Pancreas (tissue), 10 donors: ENCODE measurements around the gene SLC38A5. TPM values are rescaled to one million over a fixed set of nuclear protein-coding genes. Genes with fewer than 3 reads are reported as not detected.

Experiments used
- ATAC-seq, 4 donors: fragments of 200-7000 bp; cut with Tn5 transposase; one replicate each; pipeline versions ENCODE4 v1.8.0 to v1.9.1; 2020; ENCODE audit warnings: mild to moderate bottlenecking in 4 of 4, moderate library complexity in 4 of 4
- DNase-seq, 6 donors: peaks; one replicate each; pipeline ENCODE4 v3.0.0-alpha.2; 2020
- FAIRE-seq: peaks from 2 replicates; lab custom pipeline; 2012; peaks lifted over from hg19 to GRCh38; lab: Jason Lieb, UNC
- H3K27ac ChIP-seq, 4 donors: fragments of 200-600 bp; sonication (generic); 1 replicate in 3 of 4; 2 replicates in 1 of 4; pipeline versions ENCODE4 v1.5.0 to v1.8.0; 2020
- H3K27me3 ChIP-seq, 4 donors: fragments of 200-600 bp; one replicate each; pipeline ENCODE4 v1.8.0; 2021
- H3K36me3 ChIP-seq, 3 donors: fragments of 200-600 bp; sonication (generic) in 1 of 3; one replicate each; pipeline versions ENCODE4 v1.5.0 to v1.8.0; 2020 to 2021
- H3K4me1 ChIP-seq, 3 donors: fragments of 200-600 bp; one replicate each; pipeline ENCODE4 v1.8.0; 2021
- H3K4me3 ChIP-seq, 4 donors: fragments of 200-600 bp; sonication (generic) in 2 of 4; one replicate each; pipeline versions ENCODE4 v1.5.0 to v1.8.0; 2020 to 2021
- H3K9me3 ChIP-seq, 4 donors: fragments of 200-600 bp; one replicate each; pipeline ENCODE4 v1.8.0; 2021
- CTCF ChIP-seq, 4 donors: fragments of 200-600 bp; sonication (generic) in 3 of 4; IDR thresholded peaks; one replicate each; pipeline versions ENCODE4 v1.5.0 to v1.8.0; 2021; ENCODE audit warnings: antibody characterized with exemption in 4 of 4
- WGBS, 2 donors: extraction: QIAGEN DNeasy Blood & Tissue Kit; methylation state at CpG; one replicate each; pipeline ENCODE4 v1.1.7; 2013; 5-methylcytosine and 5-hydroxymethylcytosine counted together
- intact Hi-C, 3 donors: fragments of 100-400 bp; cut with DNase I; formaldehyde crosslinking; loops; one replicate each; pipeline versions ENCODE4 v1.11.1 to v1.14.2; 2022
- polyA plus RNA-seq, 2 donors: library from polyadenylated mRNA; stranded (reverse); fragments of 200-250 nt; gene quantifications; one replicate each; pipeline ENCODE4 v1.2.3, GENCODE V29; 2013
- total RNA-seq, 6 donors: library from RNA; stranded (reverse); fragmentation: NEBNext Ultra II Directional in 4 of 6; extraction: Animal tissue kit (Norgen Biotek cat#: 25700) in 4 of 6; gene quantifications; one replicate each; pipeline versions ENCODE4 v1.2.1 to v1.2.4, GENCODE V29; 2021 to 2023
- donor health status: healthy with polysubstance abuse.
- donor health status: DM: no; HTN: no; CAD: no; lungs with moderate emphysema.
- donor health status: DM: no; HTN: no; CAD: no.
- donor health status: control.
- donor health status: control.
- donor health status: Bipolar disorder and iron deficiency.
- donor health status: DM: yes; HTN: yes; CAD: no.
- donor health status: DM: no; HTN: no; CAD: no.
- donor health status: DM: no; HTN: no; CAD: no.
- donor health status: DM: yes; HTN: yes; CAD: no.

The SLC38A5 gene
- total and polyA plus RNA-seq, 8 donors = 63.3 to 373 (median 150) TPM

GRCh38 chrX:48509619-48510018 lies 39.6 kb upstream of the SLC38A5 start:
- no peaks in the 10 kb centered on the region for H3K4me1 ChIP-seq
- H3K9me3 ChIP-seq = no peaks in the 10 kb centered on the region
- no peak overlapping the region for H3K27ac ChIP-seq
- DNase-seq = no peak
- intact Hi-C loops = no loop called here
- no peaks in the 10 kb centered on the region for H3K27me3 ChIP-seq
- peak overlapping the region in 2 of 4 donors; percentile 53 to 59 for H3K4me3 ChIP-seq
- no peak for FAIRE-seq
- 58 to 63% methylated on average over 11 of the region's 11 CpGs for WGBS, 2 donors
- TF ChIP-seq CTCF (IDR thresholded peaks at IDR 0.05) = no peak
- ATAC-seq = peak in 1 of 4 donors; percentile 7
- H3K36me3 ChIP-seq = no peaks in the 10 kb centered on the region

GRCh38 chrX:48509245-48509590 lies 39.2 kb upstream of the SLC38A5 start:
- intact Hi-C loops = no loop called here
- Histone ChIP-seq H3K4me3 (peak overlapping the region; percentile 17 to 59 (median 46)), H3K27ac (no peak overlapping the region), H3K27me3 (no peaks in the 10 kb centered on the region), H3K9me3 (no peaks in the 10 kb centered on the region), H3K36me3 (no peaks in the 10 kb centered on the region), H3K4me1 (no peaks in the 10 kb centered on the region)
- FAIRE-seq = no peak
- peak in 1 of 4 donors; percentile 4 for ATAC-seq
- DNase-seq = no peak
- 3 to 37% methylated on average over 8 to 15 of the region's 16 CpGs for WGBS, 2 donors
- TF ChIP-seq CTCF (IDR thresholded peaks at IDR 0.05) = no peak

- no peak for FAIRE-seq
These were observed 38.6 kb upstream of the SLC38A5 start, which contains the start of gene PORCN for GRCh38 chrX:48508400-48509244. Gene PORCN (plus strand): TSS chrX:48508992. CDS start chrX:48509821, 829 bp downstream.

GRCh38 chrX:48507246-48507645 lies 37.2 kb upstream of the SLC38A5 start:
- Histone ChIP-seq H3K27me3 (no peaks in the 10 kb centered on the region), H3K27ac (no peak overlapping the region), H3K4me3 (no peak overlapping the region), H3K9me3 (no peaks in the 10 kb centered on the region), H3K4me1 (no peaks in the 10 kb centered on the region), H3K36me3 (no peaks in the 10 kb centered on the region)
- no peak for FAIRE-seq
- no peak for ATAC-seq
- 74 to 93% methylated on average over 5 of the region's 5 CpGs for WGBS, 2 donors
- TF ChIP-seq CTCF (IDR thresholded peaks at IDR 0.05) = no peak
- intact Hi-C loops = no loop called here
- DNase-seq = no peak

More at GRCh38 chrX:48508400-48509244, 38.6 kb upstream of the SLC38A5 start, which contains the start of gene PORCN:
- peak within 1 kb of the TSS; percentile 17 to 59 (median 46) for H3K4me3 ChIP-seq
- H3K9me3 ChIP-seq = no peaks in the 10 kb centered on the region
- H3K27ac ChIP-seq = peak within 1 kb of the TSS in 3 of 4 donors; percentile 12 to 50 (median 25)
- H3K27me3 ChIP-seq = no peaks in the 10 kb centered on the region
- no peaks in the 10 kb centered on the region for H3K36me3 ChIP-seq
- intact Hi-C loops = no loop called here
- no peak for TF ChIP-seq CTCF (IDR thresholded peaks at IDR 0.05)
- H3K4me1 ChIP-seq = no peaks in the 10 kb centered on the region
- 0 to 33% methylated on average over 50 to 64 of the region's 65 CpGs for WGBS, 2 donors
- DNase-seq = peak; percentile 73 to 92 (median 81)
- ATAC-seq = peak; percentile 96 to 98 (median 96)

- WGBS, 2 donors = 35 to 53% methylated on average over 5 of the region's 5 CpGs
- H3K27ac ChIP-seq = no peak overlapping the region
- intact Hi-C loops = no loop called here
- no peaks in the 10 kb centered on the region for H3K4me1 ChIP-seq
- H3K9me3 ChIP-seq = no peaks in the 10 kb centered on the region
- no peak overlapping the region for H3K4me3 ChIP-seq
- H3K36me3 ChIP-seq = no peaks in the 10 kb centered on the region
- no peak for DNase-seq
- FAIRE-seq = no peak
- ATAC-seq = peak in 1 of 4 donors; percentile 26
- H3K27me3 ChIP-seq = no peaks in the 10 kb centered on the region
- no peak for TF ChIP-seq CTCF (IDR thresholded peaks at IDR 0.05)
These were observed 35.4 kb upstream of the SLC38A5 start for GRCh38 chrX:48505481-48505880.
